IMR-90 (cell line): ENCODE data around the gene DUSP16.
A peak's percentile ranks its signal among the peaks of the same experiment; 100 is the strongest.

Source experiments
- MAFK ChIP-seq: IDR thresholded peaks from 2 replicates; pipeline ENCODE4 v1.6.1; 2012; ENCODE audit warnings: low read depth, low read length, improper control_type of control experiment
- MXI1 ChIP-seq: IDR thresholded peaks from 2 replicates; pipeline ENCODE4 v1.6.1; 2012; ENCODE audit warnings: low read depth, mild to moderate bottlenecking, low read length, moderate library complexity, borderline replicate concordance
- POLR2A ChIP-seq: IDR thresholded peaks from 2 replicates; pipeline ENCODE4 v1.6.1; 2012; ENCODE audit warnings: mild to moderate bottlenecking, low read depth, low read length
- TF ChIP-seq, protein P1 (sequence below): fragments of 150-350 bp; IDR thresholded peaks from 2 replicates; pipeline ENCODE4 v1.6.1; 2017; ENCODE audit warnings: mild to moderate bottlenecking, antibody characterized with exemption, low read length, low read depth
- TF ChIP-seq, protein P2 (sequence below): conservative IDR thresholded peaks from 2 replicates; pipeline ENCODE4 v1.5.1; 2012; ENCODE audit warnings: mild to moderate bottlenecking, low read depth, low read length, improper control_type of control experiment

DNA sequence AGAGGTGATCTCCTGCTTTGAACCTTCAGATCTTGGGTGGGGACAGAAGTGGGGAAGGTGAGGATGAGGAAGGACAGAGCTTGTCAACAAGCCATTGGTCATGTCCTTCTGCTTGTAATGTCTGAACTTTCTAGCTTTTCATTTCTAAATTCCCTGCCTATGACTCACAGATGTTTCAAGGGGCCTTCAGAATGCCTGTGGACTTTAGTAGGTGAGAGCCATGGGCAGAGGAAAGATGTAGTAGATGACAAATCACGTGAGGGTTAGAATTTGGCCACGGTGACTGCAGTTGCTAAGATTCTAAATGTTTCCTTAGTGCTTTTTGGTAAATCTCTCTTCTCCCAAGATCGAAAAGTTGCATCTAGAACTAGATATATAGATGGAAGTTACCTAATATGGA is 30.3 kb upstream of the DUSP16 start:
- TF ChIP-seq, protein P1, sequence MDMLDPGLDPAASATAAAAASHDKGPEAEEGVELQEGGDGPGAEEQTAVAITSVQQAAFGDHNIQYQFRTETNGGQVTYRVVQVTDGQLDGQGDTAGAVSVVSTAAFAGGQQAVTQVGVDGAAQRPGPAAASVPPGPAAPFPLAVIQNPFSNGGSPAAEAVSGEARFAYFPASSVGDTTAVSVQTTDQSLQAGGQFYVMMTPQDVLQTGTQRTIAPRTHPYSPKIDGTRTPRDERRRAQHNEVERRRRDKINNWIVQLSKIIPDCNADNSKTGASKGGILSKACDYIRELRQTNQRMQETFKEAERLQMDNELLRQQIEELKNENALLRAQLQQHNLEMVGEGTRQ, result peak; percentile 68
- TF ChIP-seq, protein P2, sequence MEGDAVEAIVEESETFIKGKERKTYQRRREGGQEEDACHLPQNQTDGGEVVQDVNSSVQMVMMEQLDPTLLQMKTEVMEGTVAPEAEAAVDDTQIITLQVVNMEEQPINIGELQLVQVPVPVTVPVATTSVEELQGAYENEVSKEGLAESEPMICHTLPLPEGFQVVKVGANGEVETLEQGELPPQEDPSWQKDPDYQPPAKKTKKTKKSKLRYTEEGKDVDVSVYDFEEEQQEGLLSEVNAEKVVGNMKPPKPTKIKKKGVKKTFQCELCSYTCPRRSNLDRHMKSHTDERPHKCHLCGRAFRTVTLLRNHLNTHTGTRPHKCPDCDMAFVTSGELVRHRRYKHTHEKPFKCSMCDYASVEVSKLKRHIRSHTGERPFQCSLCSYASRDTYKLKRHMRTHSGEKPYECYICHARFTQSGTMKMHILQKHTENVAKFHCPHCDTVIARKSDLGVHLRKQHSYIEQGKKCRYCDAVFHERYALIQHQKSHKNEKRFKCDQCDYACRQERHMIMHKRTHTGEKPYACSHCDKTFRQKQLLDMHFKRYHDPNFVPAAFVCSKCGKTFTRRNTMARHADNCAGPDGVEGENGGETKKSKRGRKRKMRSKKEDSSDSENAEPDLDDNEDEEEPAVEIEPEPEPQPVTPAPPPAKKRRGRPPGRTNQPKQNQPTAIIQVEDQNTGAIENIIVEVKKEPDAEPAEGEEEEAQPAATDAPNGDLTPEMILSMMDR, result no peak
- TF ChIP-seq MXI1 (no peak), POLR2A (no peak), MAFK (no peak)
